Common myeloid progenitor, CD34-positive (primary cell): ENCODE data around the gene FOSB.

ENCODE experiments used
- CTCF ChIA-PET: fragments of 350-600 bp; sonication (Branson Sonifier 250); formaldehyde crosslinking; loops from one replicate; lab custom pipeline; 2021; ENCODE audit warnings: antibody characterized with exemption; lab: Charles Lee
- POLR2A ChIA-PET: fragments of 350-600 bp; sonication (Branson Sonifier 250); formaldehyde crosslinking; loops from one replicate; lab custom pipeline; 2021; ENCODE audit warnings: antibody characterized with exemption; lab: Charles Lee
- DNase-seq, 3 donors: peaks; one replicate each; pipeline versions ENCODE4 v3.0.0 to v3.0.0-alpha.2; 2013
- H3K27ac ChIP-seq, 2 experiments: 1 replicate in 1 of 2; 2 replicates in 1 of 2; pipeline ENCODE4 v1.7.0; 2013; ENCODE audit warnings: inconsistent platforms in 2 of 2, low read length in 2 of 2, mild to moderate bottlenecking in 2 of 2, low read depth in 1 of 2, moderate library complexity in 1 of 2; ENCODE audit not compliant: severe bottlenecking in 2 of 2, insufficient read depth in 1 of 2, poor library complexity in 1 of 2
- H3K27me3 ChIP-seq, 5 experiments: replicated peaks in 2 of 5; 1 replicate in 3 of 5; 2 replicates in 2 of 5; pipeline versions ENCODE4 v1.6.1 to v1.7.0; 2013; ENCODE audit warnings: low read length in 4 of 5, mild to moderate bottlenecking in 2 of 5, moderate library complexity in 2 of 5, inconsistent platforms in 1 of 5; ENCODE audit not compliant: insufficient read depth in 5 of 5, control insufficient read depth in 4 of 5
- H3K36me3 ChIP-seq, 4 experiments: 1 replicate in 2 of 4; 2 replicates in 2 of 4; pipeline versions ENCODE4 v1.6.1 to v1.7.0; 2013; ENCODE audit warnings: low read length in 3 of 4, control low read depth in 1 of 4, mild to moderate bottlenecking in 1 of 4; ENCODE audit not compliant: control insufficient read depth in 4 of 4, insufficient read depth in 4 of 4
- H3K4me1 ChIP-seq, 4 experiments: 1 replicate in 3 of 4; 2 replicates in 1 of 4; pipeline versions ENCODE4 v1.6.1 to v1.7.1; 2013; ENCODE audit warnings: low read length in 3 of 4, mild to moderate bottlenecking in 3 of 4, control low read depth in 1 of 4, inconsistent platforms in 1 of 4, moderate library complexity in 1 of 4; ENCODE audit not compliant: control insufficient read depth in 4 of 4, insufficient read depth in 4 of 4; ENCODE audit errors: control extremely low read depth in 1 of 4
- H3K4me3 ChIP-seq, 7 experiments: 1 replicate in 4 of 7; 2 replicates in 3 of 7; pipeline versions ENCODE4 v1.5.1 to v1.7.0; 2013; ENCODE audit warnings: mild to moderate bottlenecking in 7 of 7, low read length in 6 of 7, moderate library complexity in 6 of 7, inconsistent platforms in 2 of 7, low read depth in 2 of 7, control low read depth in 1 of 7; ENCODE audit not compliant: insufficient read depth in 4 of 7, control insufficient read depth in 1 of 7; ENCODE audit errors: extremely low read depth in 1 of 7
- H3K9me3 ChIP-seq, 5 experiments: 1 replicate in 4 of 5; 2 replicates in 1 of 5; pipeline versions ENCODE4 v1.6.1 to v1.7.1; 2013; ENCODE audit warnings: low read length in 4 of 5, mild to moderate bottlenecking in 2 of 5, inconsistent platforms in 1 of 5, low read depth in 1 of 5, moderate library complexity in 1 of 5; ENCODE audit not compliant: control insufficient read depth in 4 of 5, insufficient read depth in 2 of 5; ENCODE audit errors: control extremely low read depth in 1 of 5
- WGBS: methylation state at CpG from one replicate; pipeline ENCODE4 v1.1.5; 2013; ENCODE audit not compliant: insufficient coverage; 5-methylcytosine and 5-hydroxymethylcytosine counted together

FOSB gene

DNA sequence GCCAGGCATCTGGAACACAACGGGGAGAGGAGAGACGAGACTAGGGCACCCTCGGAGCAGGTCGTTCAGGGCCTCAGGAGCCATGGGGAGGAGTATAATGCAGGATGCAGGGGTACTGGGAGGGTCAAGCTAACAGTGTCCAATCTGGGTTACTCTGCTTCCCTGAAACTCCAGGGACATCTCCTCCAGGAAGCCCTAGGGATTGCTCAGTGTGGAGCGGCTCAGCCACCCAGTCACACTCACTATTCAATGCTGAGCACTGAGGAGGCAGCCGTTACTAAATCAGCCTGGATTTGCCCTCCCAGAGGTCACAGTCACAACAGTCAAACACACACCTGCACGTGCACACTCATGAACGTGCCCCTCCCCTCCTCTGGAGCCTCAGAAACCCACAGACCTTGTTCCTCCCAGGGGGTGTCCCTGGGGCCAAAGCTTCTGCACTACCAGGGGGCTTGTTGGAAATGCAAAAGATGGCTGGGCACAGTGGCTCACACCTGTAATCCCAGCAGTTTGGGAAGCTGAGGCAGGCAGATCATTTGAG is 6.9 kb upstream of the FOSB start:
- ChIA-PET POLR2A (interaction anchor here (0.6 to 1.3 kb wide), 2 partner anchors 14 to 15 kb away, joined by 3 to 5 read pairs; no protein-coding TSS in a partner anchor), CTCF (interaction anchor here (0.6 to 9.3 kb wide), 4 partner anchors 13 to 18 kb away, joined by 3 to 75 read pairs (median 4); no protein-coding TSS in a partner anchor)
- H3K4me3 ChIP-seq = no peak overlapping the region
- peaks cover 0 to 9% (median 0%) of the 10 kb centered on the region in 5 experiments for H3K27me3 ChIP-seq
- peaks cover 0 to 16% (median 13%) of the 10 kb centered on the region in 4 experiments for H3K4me1 ChIP-seq
- no peaks in the 10 kb centered on the region for H3K9me3 ChIP-seq
- no peak overlapping the region for H3K27ac ChIP-seq
- WGBS = 76% methylated on average over 5 of the region's 8 CpGs
- no peak for DNase-seq
- H3K36me3 ChIP-seq = no peaks in the 10 kb centered on the region

- Histone ChIP-seq H3K36me3 (no peaks in the 10 kb centered on the region), H3K4me1 (peaks cover 0 to 9% (median 6%) of the 10 kb centered on the region in 4 experiments), H3K9me3 (no peaks in the 10 kb centered on the region), H3K4me3 (no peak overlapping the region), H3K27ac (no peak overlapping the region), H3K27me3 (peaks cover 0 to 13% (median 0%) of the 10 kb centered on the region in 5 experiments)
- no peak for DNase-seq
- ChIA-PET POLR2A (interaction anchor here (1.3 kb wide), 1 partner anchor 12 kb away, joined by 5 read pairs; no protein-coding TSS in a partner anchor), CTCF (interaction anchor here (0.9 to 9.3 kb wide), 5 partner anchors 10 to 22 kb away, joined by 3 to 75 read pairs (median 4); no protein-coding TSS in a partner anchor)
- 86% methylated on average over 1 of the region's 4 CpGs for WGBS
Observed at GRCh38 chr19:45462174-45462573, 5.6 kb upstream of the FOSB start.

DNA sequence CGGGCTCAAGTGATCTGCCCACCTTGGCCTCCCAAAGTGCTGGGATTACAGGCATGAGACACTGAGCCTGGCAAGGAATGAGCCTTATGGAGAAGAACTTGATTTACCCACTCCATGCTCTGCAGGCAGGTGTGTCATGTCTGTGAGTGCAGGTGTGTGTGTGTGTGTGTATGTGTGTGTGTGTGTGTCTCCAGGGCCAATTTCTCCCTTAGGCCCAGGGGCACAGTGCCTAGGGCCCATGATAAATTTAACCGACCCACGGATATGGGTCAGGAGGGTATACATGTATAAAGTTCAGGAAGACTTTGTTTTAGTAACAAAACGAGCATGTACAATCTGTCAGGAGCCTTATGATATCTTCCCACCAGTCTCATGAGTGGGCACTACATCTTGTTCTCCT is 4.6 kb upstream of the FOSB start:
- CTCF ChIA-PET = interaction anchor here (0.7 to 9.3 kb wide), 2 partner anchors 16 to 23 kb away, joined by 4 to 75 read pairs; no protein-coding TSS in a partner anchor
- H3K4me3 ChIP-seq = no peak overlapping the region
- WGBS = 79% methylated on average over 3 of the region's 4 CpGs

GRCh38 chr19:45464274-45464673 is 3.5 kb upstream of the FOSB start:
- Histone ChIP-seq H3K27ac (no peak overlapping the region), H3K36me3 (peaks cover 0 to 7% (median 0%) of the 10 kb centered on the region in 4 experiments), H3K27me3 (peaks cover 0 to 13% (median 0%) of the 10 kb centered on the region in 5 experiments), H3K4me3 (no peak overlapping the region), H3K9me3 (no peaks in the 10 kb centered on the region), H3K4me1 (peaks cover 0 to 22% (median 9%) of the 10 kb centered on the region in 4 experiments)
- WGBS = no CpG with 5 or more reads among the region's 2 CpGs
- DNase-seq = no peak
- ChIA-PET CTCF (interaction anchor here (1.0 to 9.3 kb wide), 4 partner anchors 8 to 25 kb away, joined by 3 to 75 read pairs (median 30); no protein-coding TSS in a partner anchor), POLR2A (interaction anchor here (2.9 kb wide), 1 partner anchor 8 kb away, joined by 14 read pairs; no protein-coding TSS in a partner anchor)

More for the DNA sequence above, 4.6 kb upstream of the FOSB start:
- POLR2A ChIA-PET = no interaction called here
- DNase-seq = no peak
- Histone ChIP-seq H3K27me3 (peaks cover 0 to 13% (median 0%) of the 10 kb centered on the region in 5 experiments), H3K9me3 (no peaks in the 10 kb centered on the region), H3K4me1 (peaks cover 0 to 14% (median 9%) of the 10 kb centered on the region in 4 experiments), H3K36me3 (peaks cover 0 to under 1% (median 0%) of the 10 kb centered on the region in 4 experiments), H3K27ac (no peak overlapping the region)

GRCh38 chr19:45464852-45465441 is 2.8 kb upstream of the FOSB start:
- no peak overlapping the region for H3K27ac ChIP-seq
- no peaks in the 10 kb centered on the region for H3K9me3 ChIP-seq
- no peak overlapping the region for H3K4me3 ChIP-seq
- peaks cover 0 to 29% (median 14%) of the 10 kb centered on the region in 4 experiments for H3K4me1 ChIP-seq
- DNase-seq = no peak
- peaks cover 0 to 15% (median 0%) of the 10 kb centered on the region in 5 experiments for H3K27me3 ChIP-seq
- H3K36me3 ChIP-seq = peaks cover 0 to 14% (median 0%) of the 10 kb centered on the region in 4 experiments
- WGBS = 66% methylated on average over 6 of the region's 8 CpGs
- POLR2A ChIA-PET = interaction anchor here (2.9 kb wide), 1 partner anchor 9 kb away, joined by 14 read pairs; no protein-coding TSS in a partner anchor
- CTCF ChIA-PET = interaction anchor here (1.0 to 9.3 kb wide), 4 partner anchors 8 to 25 kb away, joined by 3 to 75 read pairs (median 30); no protein-coding TSS in a partner anchor

DNA sequence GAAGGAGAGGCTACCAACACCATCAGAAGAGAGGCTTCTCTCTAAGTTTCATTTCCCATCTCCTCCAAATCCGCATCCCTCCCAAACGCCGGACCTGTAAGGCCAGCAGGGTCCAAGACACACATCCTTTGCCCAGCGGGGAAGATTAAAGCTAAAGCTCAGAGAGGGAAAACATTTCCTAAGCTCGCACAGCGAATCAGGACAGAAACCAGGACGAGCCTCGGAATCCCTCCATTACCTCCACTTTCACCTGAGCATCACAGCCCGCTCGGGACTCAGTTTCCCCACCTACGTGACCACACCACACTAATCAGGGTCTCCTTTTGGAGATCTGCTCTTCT is 711 bp upstream of the FOSB start:
- 2% methylated on average over 8 of the region's 11 CpGs for WGBS
- no peaks in the 10 kb centered on the region for H3K9me3 ChIP-seq
- H3K27ac ChIP-seq = peak overlapping the region; percentile 88 to 97
- no peak for DNase-seq
- peaks cover 0 to 33% (median 27%) of the 10 kb centered on the region in 4 experiments for H3K4me1 ChIP-seq
- POLR2A ChIA-PET = interaction anchor here (1.0 to 4.7 kb wide), 9 partner anchors 10 to 39 kb away, joined by 4 to 54 read pairs (median 12); no protein-coding TSS in a partner anchor
- CTCF ChIA-PET = interaction anchor here (1.0 to 9.3 kb wide), 9 partner anchors 9 to 175 kb away, joined by 3 to 75 read pairs (median 14); no protein-coding TSS in a partner anchor
- H3K27me3 ChIP-seq = peaks cover 0 to 35% (median 9%) of the 10 kb centered on the region in 5 experiments
- peaks cover 0 to 36% (median 7%) of the 10 kb centered on the region in 4 experiments for H3K36me3 ChIP-seq
- H3K4me3 ChIP-seq = peak overlapping the region; percentile 46 to 100 (median 97)
